ENCODE data around the gene HES7. TPM values are rescaled to one million over a fixed set of nuclear protein-coding genes. Genes with fewer than 3 reads are reported as not detected.

HES7 gene
- total and polyA plus RNA-seq, 2 experiments from 2014 or later: not detected

- DNase-seq: peak; percentile 78
- Histone ChIP-seq H3K27me3 (replicated peaks; ENCODE audit: insufficient read depth) (peaks cover 56% of the 10 kb centered on the region), H3K4me2 (ENCODE audit: unreplicated experiment) (no peak overlapping the region), H3K9me2 (ENCODE audit: insufficient read depth) (no peaks in the 10 kb centered on the region), H3K9me3 (ENCODE audit: low read depth) (no peaks in the 10 kb centered on the region), H4K20me1 (ENCODE audit: insufficient read depth) (no peaks in the 10 kb centered on the region), H3K9ac (no peak overlapping the region), H3K79me2 (ENCODE audit: insufficient read depth) (no peaks in the 10 kb centered on the region), H3K36me3 (ENCODE audit: low read depth) (no peaks in the 10 kb centered on the region), H3K4me3 (no peak overlapping the region), H2AFZ (no peak overlapping the region), H3F3A (ENCODE audit: insufficient read depth) (no peaks in the 10 kb centered on the region), H3K27ac (no peak overlapping the region), H3K4me1 (ENCODE audit: insufficient read depth) (no peaks in the 10 kb centered on the region)
- in situ Hi-C loops (cut with MboI): no loop called here
- TF ChIP-seq EZH2phosphoT487 (IDR thresholded peaks at IDR 0.05; ENCODE audit: insufficient read depth, low read depth) (no peak), EZH2 (IDR thresholded peaks at IDR 0.05; ENCODE audit: insufficient read depth, poor library complexity, severe bottlenecking) (peak; percentile 36)
- 5 to 8% methylated on average over 26 to 27 of the region's 28 CpGs for WGBS, 2 experiments (ENCODE audit: low coverage in 1 of 2, low lambda C conversion rate in 2 of 2, missing lambda C conversion rate in 2 of 2)
These were observed 50.0 kb downstream of the HES7 start for GRCh38 chr17:8073627-8074484.

- TF ChIP-seq EZH2phosphoT487 (IDR thresholded peaks at IDR 0.05; ENCODE audit: insufficient read depth, low read depth) (0 out of 2 replicates have a peak, but pooled peaks have one; percentile 51), EZH2 (IDR thresholded peaks at IDR 0.05; ENCODE audit: insufficient read depth, poor library complexity, severe bottlenecking) (no peak)
- H3K27me3 ChIP-seq (replicated peaks; ENCODE audit: insufficient read depth): peaks cover 57% of the 10 kb centered on the region
- H4K20me1 ChIP-seq (ENCODE audit: insufficient read depth): no peaks in the 10 kb centered on the region
- no peaks in the 10 kb centered on the region for H3K79me2 ChIP-seq (ENCODE audit: insufficient read depth)
- no peak overlapping the region for H3K27ac ChIP-seq
- DNase-seq: peak; percentile 37
- whole genome bisulfite sequencing, 2 experiments (ENCODE audit: low coverage in 1 of 2, low lambda C conversion rate in 2 of 2, missing lambda C conversion rate in 2 of 2): 5% methylated on average over 39 to 40 of the region's 40 CpGs
- no peaks in the 10 kb centered on the region for H3F3A ChIP-seq (ENCODE audit: insufficient read depth)
- H2AFZ ChIP-seq: 0 out of 2 replicates have a peak overlapping the region, but pooled peaks have one; percentile 10
- H3K4me2 ChIP-seq (ENCODE audit: unreplicated experiment): no peak overlapping the region
- no peak overlapping the region for H3K9ac ChIP-seq
- H3K36me3 ChIP-seq (ENCODE audit: low read depth): no peaks in the 10 kb centered on the region
- in situ Hi-C loops (cut with MboI): no loop called here
- H3K9me2 ChIP-seq (ENCODE audit: insufficient read depth): no peaks in the 10 kb centered on the region
- no peaks in the 10 kb centered on the region for H3K9me3 ChIP-seq (ENCODE audit: low read depth)
- H3K4me3 ChIP-seq: no peak overlapping the region
- no peaks in the 10 kb centered on the region for H3K4me1 ChIP-seq (ENCODE audit: insufficient read depth)
These were observed 51.0 kb downstream of the HES7 start for GRCh38 chr17:8072729-8073461.

GRCh38 chr17:8072341-8072728, 51.6 kb downstream of the HES7 start:
- no peaks in the 10 kb centered on the region for H4K20me1 ChIP-seq (ENCODE audit: insufficient read depth)
- no peak for TF ChIP-seq EZH2 (IDR thresholded peaks at IDR 0.05; ENCODE audit: insufficient read depth, poor library complexity, severe bottlenecking)
- TF ChIP-seq EZH2phosphoT487 (IDR thresholded peaks at IDR 0.05; ENCODE audit: insufficient read depth, low read depth): no peak
- no peaks in the 10 kb centered on the region for H3K36me3 ChIP-seq (ENCODE audit: low read depth)
- H3K27ac ChIP-seq: no peak overlapping the region
- no peak overlapping the region for H3K4me3 ChIP-seq
- peaks cover 56% of the 10 kb centered on the region for H3K27me3 ChIP-seq (replicated peaks; ENCODE audit: insufficient read depth)
- 0 out of 2 replicates have a peak overlapping the region, but pooled peaks have one; percentile 10 for H2AFZ ChIP-seq
- WGBS, 2 experiments (ENCODE audit: low coverage in 1 of 2, low lambda C conversion rate in 2 of 2, missing lambda C conversion rate in 2 of 2): 19% methylated on average over 27 to 28 of the region's 28 CpGs
- H3K4me1 ChIP-seq (ENCODE audit: insufficient read depth): no peaks in the 10 kb centered on the region
- no peak for DNase-seq
- in situ Hi-C loops (cut with MboI): no loop called here
- no peaks in the 10 kb centered on the region for H3K9me3 ChIP-seq (ENCODE audit: low read depth)
- H3K4me2 ChIP-seq (ENCODE audit: unreplicated experiment): no peak overlapping the region
- no peaks in the 10 kb centered on the region for H3K9me2 ChIP-seq (ENCODE audit: insufficient read depth)
- H3K79me2 ChIP-seq (ENCODE audit: insufficient read depth): no peaks in the 10 kb centered on the region
- H3F3A ChIP-seq (ENCODE audit: insufficient read depth): no peaks in the 10 kb centered on the region
- no peak overlapping the region for H3K9ac ChIP-seq

DNA sequence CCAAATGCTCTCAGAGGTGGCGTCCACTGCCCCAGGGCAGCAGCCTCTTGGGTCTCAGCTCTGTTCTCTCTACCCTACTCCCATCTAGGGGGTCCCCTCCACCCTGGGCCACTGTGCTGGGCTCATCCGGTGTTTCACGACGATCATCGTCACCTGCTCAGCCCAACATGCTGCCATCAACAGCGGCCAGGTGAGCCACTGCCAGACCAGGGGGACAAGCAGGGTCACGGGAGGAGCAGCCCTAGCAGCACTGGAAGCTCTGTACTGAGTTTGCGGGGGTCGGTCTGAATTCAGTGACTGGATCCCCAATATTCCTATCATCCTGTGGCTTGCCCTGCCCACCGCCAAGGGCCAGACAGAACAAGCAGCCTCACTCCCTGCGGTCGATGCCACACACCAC, 52.4 kb downstream of the HES7 start:
- H3K9me3 ChIP-seq (ENCODE audit: low read depth): no peaks in the 10 kb centered on the region
- no peak overlapping the region for H3K4me3 ChIP-seq
- 77 to 78% methylated on average over 12 of the region's 12 CpGs for WGBS, 2 experiments (ENCODE audit: low coverage in 1 of 2, low lambda C conversion rate in 2 of 2, missing lambda C conversion rate in 2 of 2)
- H3K9ac ChIP-seq: no peak overlapping the region
- no peak overlapping the region for H3K27ac ChIP-seq
- no peaks in the 10 kb centered on the region for H3K9me2 ChIP-seq (ENCODE audit: insufficient read depth)
- H3K36me3 ChIP-seq (ENCODE audit: low read depth): no peaks in the 10 kb centered on the region
- no peaks in the 10 kb centered on the region for H3K79me2 ChIP-seq (ENCODE audit: insufficient read depth)
- H4K20me1 ChIP-seq (ENCODE audit: insufficient read depth): no peaks in the 10 kb centered on the region
- no peak overlapping the region for H2AFZ ChIP-seq
- in situ Hi-C loops (cut with MboI): no loop called here
- no peak overlapping the region for H3K4me2 ChIP-seq (ENCODE audit: unreplicated experiment)
- H3F3A ChIP-seq (ENCODE audit: insufficient read depth): no peaks in the 10 kb centered on the region
- DNase-seq: no peak
- H3K4me1 ChIP-seq (ENCODE audit: insufficient read depth): no peaks in the 10 kb centered on the region
- no peak for TF ChIP-seq EZH2 (IDR thresholded peaks at IDR 0.05; ENCODE audit: insufficient read depth, poor library complexity, severe bottlenecking)
- no peak for TF ChIP-seq EZH2phosphoT487 (IDR thresholded peaks at IDR 0.05; ENCODE audit: insufficient read depth, low read depth)
- H3K27me3 ChIP-seq (replicated peaks; ENCODE audit: insufficient read depth): peaks cover 56% of the 10 kb centered on the region

Small RNA genes within 50 kb of the gene (microRNA-seq; reads per million reads assigned to microRNA genes)
- gene MIR4314 (ENCODE audit: borderline number of aligned reads): not detected
- gene MIR6883 (ENCODE audit: borderline number of aligned reads): not detected

Small RNA genes within 50 kb of the gene (small RNA-seq; reads per million reads assigned to genes)
- not detected for gene MIR4314 (ENCODE audit: low read depth, low replicate concordance)

Other genes starting within 250 kb of the HES7 start
- gene CHD3, start 235.3 kb downstream of the HES7 start, total RNA-seq (2014; rRNA removed; shearing (Covaris generic)): 56.5 and 73.6 TPM in 2 replicates
- gene CHD3, start 235.3 kb downstream of the HES7 start, polyA plus RNA-seq (2016; fragmentation: Nextera tagmentation; extraction: Ambion mirVana): 14.0 and 16.0 TPM in 2 replicates
- 4.3 and 15.3 TPM in 2 replicates for gene RNF227, start 207.8 kb downstream of the HES7 start, total RNA-seq (2014; rRNA removed; shearing (Covaris generic))
- gene RNF227, start 207.8 kb downstream of the HES7 start, polyA plus RNA-seq (2016; fragmentation: Nextera tagmentation; extraction: Ambion mirVana): 3.1 and 4.3 TPM in 2 replicates
- 0.22 TPM in 1 of 2 replicates, not detected in the other for gene KCNAB3, start 194.2 kb downstream of the HES7 start, total RNA-seq (2014; rRNA removed; shearing (Covaris generic))
- gene KCNAB3, start 194.2 kb downstream of the HES7 start, polyA plus RNA-seq (2016; fragmentation: Nextera tagmentation; extraction: Ambion mirVana): 0.08 and 0.24 TPM in 2 replicates
- 35.8 and 37.8 TPM in 2 replicates for gene TRAPPC1, start 192.2 kb downstream of the HES7 start, total RNA-seq (2014; rRNA removed; shearing (Covaris generic))
- gene TRAPPC1, start 192.2 kb downstream of the HES7 start, polyA plus RNA-seq (2016; fragmentation: Nextera tagmentation; extraction: Ambion mirVana): 321 and 343 TPM in 2 replicates
- gene CNTROB, start 191.9 kb downstream of the HES7 start, total RNA-seq (2014; rRNA removed; shearing (Covaris generic)): 17.9 and 27.2 TPM in 2 replicates
- 19.4 and 21.2 TPM in 2 replicates for gene CNTROB, start 191.9 kb downstream of the HES7 start, polyA plus RNA-seq (2016; fragmentation: Nextera tagmentation; extraction: Ambion mirVana)
- gene GUCY2D, start 121.5 kb downstream of the HES7 start, total RNA-seq (2014; rRNA removed; shearing (Covaris generic)): 0.22 and 0.89 TPM in 2 replicates
- 0.05 TPM in 1 of 2 replicates, not detected in the other for gene GUCY2D, start 121.5 kb downstream of the HES7 start, polyA plus RNA-seq (2016; fragmentation: Nextera tagmentation; extraction: Ambion mirVana)
- gene ALOX15B, start 85.0 kb downstream of the HES7 start, total RNA-seq (2014; rRNA removed; shearing (Covaris generic)): not detected in 2 replicates
- not detected in 2 replicates for gene ALOX15B, start 85.0 kb downstream of the HES7 start, polyA plus RNA-seq (2016; fragmentation: Nextera tagmentation; extraction: Ambion mirVana)
- not detected in 2 replicates for gene ALOX12B, start 36.4 kb downstream of the HES7 start, total RNA-seq (2014; rRNA removed; shearing (Covaris generic))
- gene ALOX12B, start 36.4 kb downstream of the HES7 start, polyA plus RNA-seq (2016; fragmentation: Nextera tagmentation; extraction: Ambion mirVana): not detected in 2 replicates
- gene ALOXE3, start 5.6 kb downstream of the HES7 start, total RNA-seq (2014; rRNA removed; shearing (Covaris generic)): under 0.01 TPM in 1 of 2 replicates, not detected in the other
- gene ALOXE3, start 5.6 kb downstream of the HES7 start, polyA plus RNA-seq (2016; fragmentation: Nextera tagmentation; extraction: Ambion mirVana): 0.11 and 0.19 TPM in 2 replicates
- gene PER1, start 28.3 kb upstream of the HES7 start, total RNA-seq (2014; rRNA removed; shearing (Covaris generic)): 4.4 and 5.1 TPM in 2 replicates
- gene PER1, start 28.3 kb upstream of the HES7 start, polyA plus RNA-seq (2016; fragmentation: Nextera tagmentation; extraction: Ambion mirVana): 5.3 and 5.9 TPM in 2 replicates
- gene VAMP2, start 38.8 kb upstream of the HES7 start, total RNA-seq (2014; rRNA removed; shearing (Covaris generic)): 6.2 and 6.5 TPM in 2 replicates
- gene VAMP2, start 38.8 kb upstream of the HES7 start, polyA plus RNA-seq (2016; fragmentation: Nextera tagmentation; extraction: Ambion mirVana): 25.5 and 27.1 TPM in 2 replicates
- gene TMEM107, start 52.3 kb upstream of the HES7 start, total RNA-seq (2014; rRNA removed; shearing (Covaris generic)): 11.6 TPM in 2 replicates
- gene TMEM107, start 52.3 kb upstream of the HES7 start, polyA plus RNA-seq (2016; fragmentation: Nextera tagmentation; extraction: Ambion mirVana): 20.6 and 20.9 TPM in 2 replicates
- 3.9 and 5.6 TPM in 2 replicates for gene BORCS6, start 66.1 kb upstream of the HES7 start, total RNA-seq (2014; rRNA removed; shearing (Covaris generic))
- gene BORCS6, start 66.1 kb upstream of the HES7 start, polyA plus RNA-seq (2016; fragmentation: Nextera tagmentation; extraction: Ambion mirVana): 3.4 and 4.5 TPM in 2 replicates
- 9.4 and 18.4 TPM in 2 replicates for gene AURKB, start 86.5 kb upstream of the HES7 start, total RNA-seq (2014; rRNA removed; shearing (Covaris generic))
- 22.9 and 24.1 TPM in 2 replicates for gene AURKB, start 86.5 kb upstream of the HES7 start, polyA plus RNA-seq (2016; fragmentation: Nextera tagmentation; extraction: Ambion mirVana)
- 2.0 and 7.0 TPM in 2 replicates for gene CTC1, start 124.0 kb upstream of the HES7 start, total RNA-seq (2014; rRNA removed; shearing (Covaris generic))
- 5.4 and 6.0 TPM in 2 replicates for gene CTC1, start 124.0 kb upstream of the HES7 start, polyA plus RNA-seq (2016; fragmentation: Nextera tagmentation; extraction: Ambion mirVana)
- 13.4 and 33.0 TPM in 2 replicates for gene PFAS, start 125.2 kb upstream of the HES7 start, total RNA-seq (2014; rRNA removed; shearing (Covaris generic))
- gene PFAS, start 125.2 kb upstream of the HES7 start, polyA plus RNA-seq (2016; fragmentation: Nextera tagmentation; extraction: Ambion mirVana): 14.8 and 16.0 TPM in 2 replicates
- 4.8 and 13.8 TPM in 2 replicates for gene RANGRF, start 164.6 kb upstream of the HES7 start, total RNA-seq (2014; rRNA removed; shearing (Covaris generic))
- 29.7 and 30.3 TPM in 2 replicates for gene RANGRF, start 164.6 kb upstream of the HES7 start, polyA plus RNA-seq (2016; fragmentation: Nextera tagmentation; extraction: Ambion mirVana)
- gene SLC25A35, start 171.3 kb upstream of the HES7 start, total RNA-seq (2014; rRNA removed; shearing (Covaris generic)): 0.65 and 2.0 TPM in 2 replicates
- 1.2 and 2.0 TPM in 2 replicates for gene SLC25A35, start 171.3 kb upstream of the HES7 start, polyA plus RNA-seq (2016; fragmentation: Nextera tagmentation; extraction: Ambion mirVana)
- gene ARHGEF15, start 186.1 kb upstream of the HES7 start, total RNA-seq (2014; rRNA removed; shearing (Covaris generic)): not detected in 2 replicates
- not detected in 2 replicates for gene ARHGEF15, start 186.1 kb upstream of the HES7 start, polyA plus RNA-seq (2016; fragmentation: Nextera tagmentation; extraction: Ambion mirVana)
- gene ODF4, start 215.7 kb upstream of the HES7 start, total RNA-seq (2014; rRNA removed; shearing (Covaris generic)): not detected in 2 replicates
- gene ODF4, start 215.7 kb upstream of the HES7 start, polyA plus RNA-seq (2016; fragmentation: Nextera tagmentation; extraction: Ambion mirVana): not detected in 2 replicates

Data from GM23248 (cell line).